GM19397 (cell line): ENCODE data around the gene EPHB1.
"Not testable (repeated sequence)": the region's sequence is repeated elsewhere in the genome, so short reads cannot be mapped to it uniquely, and the experiment has no call there.

Experiments used
- ATAC-seq: cut with Tn5 transposase; IDR thresholded peaks from one replicate; pipeline ENCODE4 v1.9.1; 2021; ENCODE audit warnings: mild to moderate bottlenecking, moderate library complexity; ENCODE audit not compliant: unreplicated experiment

EPHB1 gene

GRCh38 chr3:134991472-134992010 lies 196.5 kb downstream of the EPHB1 start:
- ATAC-seq: no peak

GRCh38 chr3:134992180-134992579 lies 197.1 kb downstream of the EPHB1 start:
- ATAC-seq: no peak

- ATAC-seq: no peak
These were observed 197.5 kb downstream of the EPHB1 start for GRCh38 chr3:134992586-134992985.

GRCh38 chr3:134993011-134993410 lies 198.0 kb downstream of the EPHB1 start:
- no peak for ATAC-seq

GRCh38 chr3:134998158-134998557 lies 203.1 kb downstream of the EPHB1 start:
- ATAC-seq: no peak

GRCh38 chr3:134998855-134999254 lies 203.8 kb downstream of the EPHB1 start:
- ATAC-seq: no peak

GRCh38 chr3:135000465-135000864 lies 205.4 kb downstream of the EPHB1 start:
- ATAC-seq: no peak

- ATAC-seq: not testable (repeated sequence)
These were observed 210.6 kb downstream of the EPHB1 start for GRCh38 chr3:135005616-135006015.

GRCh38 chr3:135007607-135008006 lies 212.5 kb downstream of the EPHB1 start:
- ATAC-seq: no peak

- no peak for ATAC-seq
These were observed 213.3 kb downstream of the EPHB1 start for GRCh38 chr3:135008326-135008725.

- no peak for ATAC-seq
These were observed 214.0 kb downstream of the EPHB1 start for GRCh38 chr3:135009014-135009413.

- ATAC-seq: no peak
These were observed 217.0 kb downstream of the EPHB1 start for GRCh38 chr3:135012101-135012500.

- no peak for ATAC-seq
These were observed 218.1 kb downstream of the EPHB1 start for GRCh38 chr3:135013206-135013605.

GRCh38 chr3:135014566-135014965 lies 219.5 kb downstream of the EPHB1 start:
- ATAC-seq: no peak

- no peak for ATAC-seq
These were observed 222.2 kb downstream of the EPHB1 start for GRCh38 chr3:135017003-135017893.

- ATAC-seq: no peak
These were observed 223.3 kb downstream of the EPHB1 start for GRCh38 chr3:135018149-135018923.

- no peak for ATAC-seq
These were observed 225.1 kb downstream of the EPHB1 start for GRCh38 chr3:135020181-135020580.

- ATAC-seq: no peak
These were observed 229.1 kb downstream of the EPHB1 start for GRCh38 chr3:135023996-135024658.

- not testable (repeated sequence) for ATAC-seq
These were observed 235.9 kb downstream of the EPHB1 start for GRCh38 chr3:135030768-135031615.

GRCh38 chr3:135033737-135034136 lies 238.7 kb downstream of the EPHB1 start:
- no peak for ATAC-seq
